ENCODE measurements around the gene CTDSPL. TPM values are rescaled to one million over a fixed set of nuclear protein-coding genes. Genes with fewer than 3 reads are reported as not detected.

The CTDSPL gene
- total RNA-seq, 1 experiment from 2014 or later = 34.4 TPM

DNA sequence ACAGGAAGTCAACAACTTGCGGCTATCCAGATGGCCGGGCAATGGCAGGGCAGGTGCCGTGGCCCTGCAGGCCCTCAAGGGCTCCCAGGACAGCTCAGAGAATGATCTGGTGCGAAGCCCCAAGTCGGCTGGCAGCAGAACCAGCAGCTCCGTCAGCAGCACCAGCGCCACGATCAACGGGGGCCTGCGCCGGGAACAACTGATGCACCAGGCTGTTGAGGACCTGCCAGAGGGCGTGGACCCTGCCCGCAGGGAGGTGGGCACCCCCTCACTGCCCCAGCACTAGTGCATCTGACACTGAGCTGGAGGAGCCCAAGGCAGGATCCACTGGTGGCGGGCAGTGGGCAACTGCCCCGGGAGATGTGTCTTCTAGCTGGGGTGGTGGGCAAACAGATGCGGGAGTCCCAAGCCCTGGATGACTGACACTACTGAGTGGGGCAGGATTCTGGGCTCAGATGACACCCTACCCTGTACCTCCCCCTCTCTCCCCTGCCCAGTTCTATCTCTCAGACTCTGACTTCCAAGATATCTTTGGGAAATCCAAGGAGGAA lies 144.8 kb downstream of the CTDSPL start:
- H3K4me2 ChIP-seq (ENCODE audit: low read length) = no peak overlapping the region
- no TSS peak for BruUV-seq (replicated peaks)
- no peaks in the 10 kb centered on the region for H3K27me3 ChIP-seq (ENCODE audit: insufficient read depth, low read length)
- RAD21 ChIA-PET (ENCODE audit: low non-redundant PET in 1 of 2, low total read pairs in 2 of 2, uncharacterized antibody in 2 of 2, unreplicated experiment in 2 of 2) = no interaction called here
- no peak overlapping the region for H2AFZ ChIP-seq (ENCODE audit: low read depth, low read length, poor library complexity, severe bottlenecking)
- CTCF ChIA-PET = no interaction called here
- H3K9me3 ChIP-seq (ENCODE audit: control insufficient read depth in 1 of 2, insufficient read depth in 1 of 2, low read depth in 1 of 2, low read length in 2 of 2) = no peaks in the 10 kb centered on the region
- H3K79me2 ChIP-seq (ENCODE audit: insufficient read depth, low read length) = no peaks in the 10 kb centered on the region
- H3K27ac ChIP-seq (ENCODE audit: low read depth, low read length) = no peak overlapping the region
- H3K36me3 ChIP-seq (ENCODE audit: control insufficient read depth in 1 of 2, insufficient read depth in 2 of 2, low read length in 2 of 2) = no peaks in the 10 kb centered on the region
- no peaks in the 10 kb centered on the region for H3K9me2 ChIP-seq (ENCODE audit: insufficient read depth)
- TF ChIP-seq EZH2 (IDR thresholded peaks at IDR 0.05) (no peak), CBX3 (IDR thresholded peaks at IDR 0.05; ENCODE audit: low read depth) (no peak), POLR2AphosphoS5 (IDR thresholded peaks at IDR 0.05; ENCODE audit: low read depth, low read length) (no peak), EZH2phosphoT487 (IDR thresholded peaks at IDR 0.05; ENCODE audit: borderline replicate concordance) (no peak), MAX (IDR thresholded peaks at IDR 0.05) (no peak), YY1 (IDR thresholded peaks at IDR 0.05; ENCODE audit: extremely low read depth, insufficient replicate concordance, low read depth, low read length) (no peak), ELF1 (IDR thresholded peaks at IDR 0.05; ENCODE audit: borderline replicate concordance, low read depth) (no peak), ATF3 (IDR thresholded peaks at IDR 0.05) (no peak), SRF (IDR thresholded peaks at IDR 0.05; ENCODE audit: low read depth) (no peak), FOSL1 (IDR thresholded peaks at IDR 0.05; ENCODE audit: low read depth) (no peak), SP1 (IDR thresholded peaks at IDR 0.05; ENCODE audit: low read depth) (no peak), CTCF (IDR thresholded peaks at IDR 0.05 in 2 of 3, conservative IDR thresholded peaks at IDR 0.05 in 1 of 3; ENCODE audit: borderline replicate concordance in 1 of 3, insufficient read depth in 1 of 3, low read depth in 2 of 3, low read length in 2 of 3) (no peak), TCF7L2 (IDR thresholded peaks at IDR 0.05; ENCODE audit: borderline replicate concordance, extremely low read depth, insufficient read depth, insufficient read length) (no peak), POLR2A (IDR thresholded peaks at IDR 0.05; ENCODE audit: borderline replicate concordance, extremely low read depth, insufficient read depth, insufficient read length) (no peak), ZNF274 (IDR thresholded peaks at IDR 0.05; ENCODE audit: low read depth, low read length) (no peak), CEBPB (IDR thresholded peaks at IDR 0.05; ENCODE audit: low read depth) (no peak)
- TF ChIP-seq, protein P1, sequence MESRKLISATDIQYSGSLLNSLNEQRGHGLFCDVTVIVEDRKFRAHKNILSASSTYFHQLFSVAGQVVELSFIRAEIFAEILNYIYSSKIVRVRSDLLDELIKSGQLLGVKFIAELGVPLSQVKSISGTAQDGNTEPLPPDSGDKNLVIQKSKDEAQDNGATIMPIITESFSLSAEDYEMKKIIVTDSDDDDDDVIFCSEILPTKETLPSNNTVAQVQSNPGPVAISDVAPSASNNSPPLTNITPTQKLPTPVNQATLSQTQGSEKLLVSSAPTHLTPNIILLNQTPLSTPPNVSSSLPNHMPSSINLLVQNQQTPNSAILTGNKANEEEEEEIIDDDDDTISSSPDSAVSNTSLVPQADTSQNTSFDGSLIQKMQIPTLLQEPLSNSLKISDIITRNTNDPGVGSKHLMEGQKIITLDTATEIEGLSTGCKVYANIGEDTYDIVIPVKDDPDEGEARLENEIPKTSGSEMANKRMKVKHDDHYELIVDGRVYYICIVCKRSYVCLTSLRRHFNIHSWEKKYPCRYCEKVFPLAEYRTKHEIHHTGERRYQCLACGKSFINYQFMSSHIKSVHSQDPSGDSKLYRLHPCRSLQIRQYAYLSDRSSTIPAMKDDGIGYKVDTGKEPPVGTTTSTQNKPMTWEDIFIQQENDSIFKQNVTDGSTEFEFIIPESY (IDR thresholded peaks at IDR 0.05; ENCODE audit: extremely low read depth, insufficient replicate concordance, low read length) = no peak
- TF ChIP-seq, protein P2, sequence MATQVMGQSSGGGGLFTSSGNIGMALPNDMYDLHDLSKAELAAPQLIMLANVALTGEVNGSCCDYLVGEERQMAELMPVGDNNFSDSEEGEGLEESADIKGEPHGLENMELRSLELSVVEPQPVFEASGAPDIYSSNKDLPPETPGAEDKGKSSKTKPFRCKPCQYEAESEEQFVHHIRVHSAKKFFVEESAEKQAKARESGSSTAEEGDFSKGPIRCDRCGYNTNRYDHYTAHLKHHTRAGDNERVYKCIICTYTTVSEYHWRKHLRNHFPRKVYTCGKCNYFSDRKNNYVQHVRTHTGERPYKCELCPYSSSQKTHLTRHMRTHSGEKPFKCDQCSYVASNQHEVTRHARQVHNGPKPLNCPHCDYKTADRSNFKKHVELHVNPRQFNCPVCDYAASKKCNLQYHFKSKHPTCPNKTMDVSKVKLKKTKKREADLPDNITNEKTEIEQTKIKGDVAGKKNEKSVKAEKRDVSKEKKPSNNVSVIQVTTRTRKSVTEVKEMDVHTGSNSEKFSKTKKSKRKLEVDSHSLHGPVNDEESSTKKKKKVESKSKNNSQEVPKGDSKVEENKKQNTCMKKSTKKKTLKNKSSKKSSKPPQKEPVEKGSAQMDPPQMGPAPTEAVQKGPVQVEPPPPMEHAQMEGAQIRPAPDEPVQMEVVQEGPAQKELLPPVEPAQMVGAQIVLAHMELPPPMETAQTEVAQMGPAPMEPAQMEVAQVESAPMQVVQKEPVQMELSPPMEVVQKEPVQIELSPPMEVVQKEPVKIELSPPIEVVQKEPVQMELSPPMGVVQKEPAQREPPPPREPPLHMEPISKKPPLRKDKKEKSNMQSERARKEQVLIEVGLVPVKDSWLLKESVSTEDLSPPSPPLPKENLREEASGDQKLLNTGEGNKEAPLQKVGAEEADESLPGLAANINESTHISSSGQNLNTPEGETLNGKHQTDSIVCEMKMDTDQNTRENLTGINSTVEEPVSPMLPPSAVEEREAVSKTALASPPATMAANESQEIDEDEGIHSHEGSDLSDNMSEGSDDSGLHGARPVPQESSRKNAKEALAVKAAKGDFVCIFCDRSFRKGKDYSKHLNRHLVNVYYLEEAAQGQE (IDR thresholded peaks at IDR 0.05; ENCODE audit: low read depth) = no peak
- ATAC-seq (no peak), DNase-seq (ENCODE audit: low read depth, low spot score) (no peak)
- H3K9ac ChIP-seq (ENCODE audit: low read length) = no peak overlapping the region
- H4K20me1 ChIP-seq (ENCODE audit: insufficient read depth) = no peaks in the 10 kb centered on the region
- POLR2A ChIA-PET = no interaction called here
- peaks cover 0 to 21% of the 10 kb centered on the region in 2 experiments; a peak in 1 of 4 replicates for H3K4me1 ChIP-seq (ENCODE audit: control insufficient read depth in 1 of 2, insufficient read depth in 2 of 2, low read length in 2 of 2)
- intact Hi-C loops (cut with micrococcal nuclease) = no loop called here
- H3K4me3 ChIP-seq (replicated peaks in 1 of 2; ENCODE audit: low read depth in 1 of 2, low read length in 2 of 2) = no peak overlapping the region

All from HCT116 (cell line).